B cell (primary cell): ENCODE results near the gene LIMK1. TPM values are rescaled to one million over a fixed set of nuclear protein-coding genes. Genes with fewer than 3 reads are reported as not detected.
"Not testable (repeated sequence)": the region's sequence is repeated elsewhere in the genome, so short reads cannot be mapped to it uniquely, and the experiment has no call there.

Experiments used
- ATAC-seq: fragments of 200-7000 bp; cut with Tn5 transposase; one replicate; pipeline ENCODE4 v1.10.0; 2021; ENCODE audit warnings: low read depth, mild to moderate bottlenecking, moderate number of reproducible peaks, moderate library complexity
- CTCF ChIA-PET: fragments of 350-600 bp; sonication (Branson Sonifier 250); formaldehyde crosslinking; loops from one replicate; lab custom pipeline; 2021; ENCODE audit warnings: antibody characterized with exemption, inconsistent platforms; lab: Charles Lee
- POLR2A ChIA-PET: fragments of 350-600 bp; sonication (Branson Sonifier 250); formaldehyde crosslinking; loops from one replicate; lab custom pipeline; 2021; ENCODE audit warnings: antibody characterized with exemption; lab: Charles Lee
- DNase-seq: peaks from one replicate; pipeline ENCODE4 v3.0.0; 2013
- H2AFZ ChIP-seq: 2 replicates; pipeline ENCODE4 v1.6.1; 2012; ENCODE audit warnings: mild to moderate bottlenecking, low read depth, low read length; ENCODE audit not compliant: insufficient read depth, poor library complexity, severe bottlenecking
- H3K27ac ChIP-seq, 2 donors: 1 replicate in 1 of 2; 2 replicates in 1 of 2; pipeline ENCODE4 v1.5.1; 2012 to 2013; ENCODE audit warnings: low read length in 2 of 2, mild to moderate bottlenecking in 2 of 2, moderate library complexity in 1 of 2
- H3K27me3 ChIP-seq, 4 experiments: fragments of 200-600 bp in 1 of 4; sonication (generic) in 1 of 4; replicated peaks in 1 of 4; 1 replicate in 2 of 4; 2 replicates in 2 of 4; pipeline versions ENCODE4 v1.6.1 to v1.7.0; 2013 to 2016; ENCODE audit warnings: low read length in 3 of 4, mild to moderate bottlenecking in 2 of 4, mixed read lengths in 1 of 4, moderate library complexity in 1 of 4; ENCODE audit not compliant: insufficient read depth in 4 of 4, control insufficient read depth in 3 of 4; ENCODE audit errors: control extremely low read depth in 1 of 4
- H3K36me3 ChIP-seq, 2 experiments: replicated peaks in 1 of 2; 1 replicate in 1 of 2; 2 replicates in 1 of 2; pipeline versions ENCODE4 v1.6.1 to v1.7.1; 2013; ENCODE audit warnings: low read length in 1 of 2; ENCODE audit not compliant: insufficient read depth in 2 of 2, control insufficient read depth in 1 of 2; ENCODE audit errors: control extremely low read depth in 1 of 2, extremely low read depth in 1 of 2
- H3K4me1 ChIP-seq, 2 donors: fragments of 200-600 bp in 1 of 2; sonication (generic) in 1 of 2; 1 replicate in 1 of 2; 2 replicates in 1 of 2; pipeline versions ENCODE4 v1.5.1 to v1.6.1; 2013 to 2017; ENCODE audit warnings: low read length in 2 of 2; ENCODE audit not compliant: control insufficient read depth in 2 of 2, insufficient read depth in 2 of 2
- H3K4me2 ChIP-seq: replicated peaks from 2 replicates; pipeline ENCODE3; 2012; ENCODE audit warnings: mild to moderate bottlenecking, low read depth, low read length; ENCODE audit not compliant: poor library complexity, severe bottlenecking
- H3K4me3 ChIP-seq, 5 experiments: fragments of 200-600 bp in 1 of 5; sonication (generic) in 1 of 5; 1 replicate in 3 of 5; 2 replicates in 2 of 5; pipeline versions ENCODE4 v1.5.1 to v1.7.0; 2011 to 2016; ENCODE audit warnings: low read length in 4 of 5, mild to moderate bottlenecking in 4 of 5, low read depth in 2 of 5, control low read depth in 1 of 5, moderate library complexity in 1 of 5; ENCODE audit not compliant: insufficient read depth in 1 of 5; ENCODE audit errors: control extremely low read depth in 1 of 5, extremely low read depth in 1 of 5
- H3K79me2 ChIP-seq: fragments of 200-600 bp; sonication (generic); one replicate; pipeline ENCODE4 v1.6.0; 2016; ENCODE audit warnings: low read length; ENCODE audit not compliant: control insufficient read depth, insufficient read depth
- H3K9ac ChIP-seq: fragments of 200-600 bp; sonication (generic); 2 replicates; pipeline ENCODE4 v1.6.1; 2017; ENCODE audit warnings: mild to moderate bottlenecking, low read length, moderate library complexity
- H3K9me3 ChIP-seq, 3 donors: one replicate each; pipeline versions ENCODE4 v1.6.1 to v1.7.1; 2013; ENCODE audit warnings: low read length in 2 of 3; ENCODE audit not compliant: control insufficient read depth in 2 of 3, insufficient read depth in 1 of 3; ENCODE audit errors: control extremely low read depth in 1 of 3
- H4K20me1 ChIP-seq: 2 replicates; pipeline ENCODE4 v1.6.0; 2012; ENCODE audit warnings: mild to moderate bottlenecking, low read length; ENCODE audit not compliant: insufficient read depth, control insufficient read depth, poor library complexity, severe bottlenecking
- H3K27ac Mint-ChIP-seq: one replicate; pipeline ENCODE4 v1.8.0; 2021; ENCODE audit warnings: mixed read lengths
- H3K27me3 Mint-ChIP-seq: one replicate; pipeline ENCODE4 v1.8.0; 2021; ENCODE audit warnings: mixed read lengths
- H3K4me1 Mint-ChIP-seq: one replicate; pipeline ENCODE4 v1.8.0; 2021; ENCODE audit warnings: mixed read lengths
- H3K4me3 Mint-ChIP-seq: one replicate; pipeline ENCODE4 v1.8.0; 2021; ENCODE audit warnings: mixed read lengths
- H3K9me3 Mint-ChIP-seq: one replicate; pipeline ENCODE4 v1.8.0; 2022; ENCODE audit warnings: mixed read lengths; ENCODE audit not compliant: insufficient read depth
- CTCF ChIP-seq: fragments of 200-600 bp; IDR thresholded peaks from one replicate; pipeline ENCODE4 v1.8.0; 2022; ENCODE audit warnings: antibody characterized with exemption, mild to moderate bottlenecking
- EZH2 ChIP-seq: IDR thresholded peaks from 2 replicates; pipeline ENCODE4 v1.6.1; 2012; ENCODE audit warnings: borderline replicate concordance, low read depth, mild to moderate bottlenecking, moderate library complexity, low read length; ENCODE audit not compliant: insufficient read depth, poor library complexity, severe bottlenecking
- WGBS: methylation state at CpG from one replicate; pipeline ENCODE4 v1.1.5; 2013; ENCODE audit warnings: missing lambda C conversion rate; ENCODE audit not compliant: insufficient coverage; 5-methylcytosine and 5-hydroxymethylcytosine counted together
- intact Hi-C: fragments of 100-400 bp; cut with micrococcal nuclease; formaldehyde crosslinking; loops from one replicate; pipeline ENCODE4 v1.10.0; 2022
- polyA plus RNA-seq: library from polyadenylated mRNA; depleted of rRNA; stranded (reverse); fragments of >200 nt; gene quantifications from 2 replicates; pipeline ENCODE4 v1.2.3, GENCODE V29; 2012
- total RNA-seq, 2 donors: library from RNA; stranded (reverse); fragments of 120-200 nt in 1 of 2; gene quantifications; 1 replicate in 1 of 2; 2 replicates in 1 of 2; pipeline versions ENCODE4 v1.2.3 to v1.2.4, GENCODE V29; 2013 to 2022

LIMK1 gene
- total and polyA plus RNA-seq, 2 donors (not counting 1 experiment from before 2014, with no cell fraction given), result 38.7 to 70.8 TPM

DNA sequence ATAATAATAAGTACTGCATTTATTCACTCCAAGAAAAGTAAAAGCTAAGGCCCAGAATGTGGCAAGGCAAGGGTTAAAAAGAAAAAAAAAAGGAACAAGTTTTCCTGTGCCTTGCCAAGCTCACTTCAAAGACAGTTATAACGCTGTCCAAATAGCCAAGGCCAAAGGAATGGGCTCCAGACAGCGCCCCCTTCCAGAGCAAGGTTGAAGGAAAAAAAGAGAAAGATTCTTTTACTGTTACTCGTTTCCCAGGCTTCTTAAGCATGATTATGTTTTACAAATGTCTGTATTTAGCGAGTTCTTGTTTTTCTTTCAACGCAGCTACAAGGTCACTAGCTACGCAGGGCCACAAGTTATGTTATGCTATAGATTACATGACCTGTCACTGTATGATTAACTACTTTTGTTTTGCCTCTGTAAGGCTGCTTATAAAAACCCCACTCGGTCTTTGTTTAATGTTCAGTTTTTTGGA lies 81.4 kb downstream of the LIMK1 start:
- Histone ChIP-seq H3K27me3 (no peaks in the 10 kb centered on the region), H3K4me1 (no peaks in the 10 kb centered on the region), H2AFZ (no peak overlapping the region), H3K4me2 (no peak overlapping the region), H3K36me3 (no peaks in the 10 kb centered on the region), H3K9ac (no peak overlapping the region), H4K20me1 (no peaks in the 10 kb centered on the region), H3K4me3 (no peak overlapping the region), H3K27ac (no peak overlapping the region), H3K9me3 (no peaks in the 10 kb centered on the region), H3K79me2 (no peaks in the 10 kb centered on the region)
- ATAC-seq (no peak), DNase-seq (no peak)
- Mint-ChIP-seq H3K4me1 (no peaks in the 10 kb centered on the region), H3K9me3 (no peaks in the 10 kb centered on the region), H3K27me3 (no peaks in the 10 kb centered on the region), H3K27ac (no peak overlapping the region), H3K4me3 (no peak overlapping the region)
- ChIA-PET CTCF (interaction anchor here (0.7 kb wide), 1 partner anchor 95 kb away, joined by 3 read pairs; no protein-coding TSS in a partner anchor), POLR2A (no interaction called here)
- intact Hi-C loops, result no loop called here
- TF ChIP-seq EZH2 (no peak), CTCF (no peak)
- WGBS, result no CpG with 5 or more reads among the region's 7 CpGs

DNA sequence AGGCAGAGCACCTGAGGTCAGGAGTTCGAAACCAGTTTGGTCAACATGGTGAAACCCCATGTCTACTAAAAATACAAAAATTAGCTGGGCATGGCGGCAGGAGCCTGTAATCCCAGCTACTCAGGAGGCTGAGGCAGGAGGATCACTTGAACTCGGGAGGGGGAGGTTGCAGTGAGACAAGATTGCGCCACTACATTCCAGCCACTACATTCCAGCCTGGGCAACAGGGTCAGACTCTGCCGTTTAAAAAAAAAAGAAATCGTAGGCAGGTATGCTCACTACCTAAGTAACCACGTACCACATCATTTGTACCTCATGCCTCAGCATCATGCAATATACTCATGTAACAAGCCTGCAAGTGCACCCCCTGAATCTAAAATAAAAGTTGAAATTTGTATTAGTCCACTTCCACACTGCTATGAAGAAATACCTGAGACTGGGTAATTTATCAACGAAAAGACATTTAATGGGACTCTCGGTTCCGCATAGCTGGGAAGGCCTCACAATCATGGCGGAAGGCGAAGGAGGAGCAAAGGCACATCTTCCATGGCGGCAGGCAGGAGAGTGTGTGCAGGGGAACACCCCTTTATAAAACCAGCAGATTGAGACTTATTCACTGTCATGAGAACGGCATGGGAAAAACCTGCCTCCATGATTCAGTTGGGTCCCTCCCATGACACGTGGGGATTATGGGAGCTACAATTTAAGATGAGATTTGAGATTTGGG lies 82.4 kb downstream of the LIMK1 start:
- Mint-ChIP-seq H3K27ac (no peak overlapping the region), H3K27me3 (no peaks in the 10 kb centered on the region), H3K4me1 (no peaks in the 10 kb centered on the region), H3K9me3 (no peaks in the 10 kb centered on the region), H3K4me3 (no peak overlapping the region)
- no peak overlapping the region for H3K27ac ChIP-seq
- H3K36me3 ChIP-seq, result no peaks in the 10 kb centered on the region
- H4K20me1 ChIP-seq, result no peaks in the 10 kb centered on the region
- H3K4me2 ChIP-seq, result no peak overlapping the region
- DNase-seq (no peak), ATAC-seq (no peak)
- H2AFZ ChIP-seq, result no peak overlapping the region
- TF ChIP-seq CTCF (no peak), EZH2 (no peak)
- CTCF ChIA-PET, result interaction anchor here (0.6 to 1.2 kb wide), 2 partner anchors 12 to 17 kb away, joined by 3 to 4 read pairs; no protein-coding TSS in a partner anchor
- no peak overlapping the region for H3K4me3 ChIP-seq
- no peak overlapping the region for H3K9ac ChIP-seq
- intact Hi-C loops, result no loop called here
- 97% methylated on average over 10 of the region's 15 CpGs for WGBS
- H3K27me3 ChIP-seq, result no peaks in the 10 kb centered on the region
- no peaks in the 10 kb centered on the region for H3K9me3 ChIP-seq
- POLR2A ChIA-PET, result no interaction called here
- H3K79me2 ChIP-seq, result no peaks in the 10 kb centered on the region
- no peaks in the 10 kb centered on the region for H3K4me1 ChIP-seq

GRCh38 chr7:74167324-74167723 lies 83.7 kb downstream of the LIMK1 start:
- 100% methylated on average over 2 of the region's 6 CpGs for WGBS
- CTCF ChIA-PET, result interaction anchor here (0.6 to 1.2 kb wide), 2 partner anchors 11 to 12 kb away, joined by 3 to 4 read pairs; no protein-coding TSS in a partner anchor

More at GRCh38 chr7:74167324-74167723, 83.7 kb downstream of the LIMK1 start:
- H3K4me3 Mint-ChIP-seq, H3K27me3 ChIP-seq, H3K9me3 ChIP-seq, POLR2A ChIA-PET, H3K27ac Mint-ChIP-seq, H3K27me3 Mint-ChIP-seq, H3K4me3 ChIP-seq, DNase-seq, H3K9me3 Mint-ChIP-seq, H3K27ac ChIP-seq, ATAC-seq, intact Hi-C loops, H3K4me1 Mint-ChIP-seq, H4K20me1 ChIP-seq, H3K4me1 ChIP-seq, H3K36me3 ChIP-seq, H3K4me2 ChIP-seq, H3K79me2 ChIP-seq, H2AFZ ChIP-seq, H3K9ac ChIP-seq: not testable (repeated sequence)
